ENCODE results near the gene EPS15.
"Not testable (repeated sequence)": the region's sequence is repeated elsewhere in the genome, so short reads cannot be mapped to it uniquely, and the experiment has no call there.

EPS15 gene

DNA sequence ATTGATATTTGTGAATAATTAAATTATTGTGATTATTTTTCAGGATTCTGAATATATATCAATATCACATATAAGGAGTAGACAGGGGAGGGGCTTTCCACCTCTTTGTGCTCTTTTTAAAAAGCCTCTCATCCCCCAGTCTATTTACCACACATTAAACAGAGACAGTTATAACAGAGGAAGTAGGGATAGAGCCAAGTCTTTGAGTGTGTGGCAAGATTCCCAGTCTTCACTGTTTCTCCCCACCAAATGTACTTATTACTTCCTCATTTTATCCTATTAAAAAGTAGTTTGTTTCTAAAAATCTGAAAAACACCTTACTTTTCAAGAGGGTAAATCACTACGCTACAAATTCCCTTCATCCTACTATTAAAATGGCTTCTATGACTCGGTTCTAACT lies 46.7 kb downstream of the EPS15 start:
- no peak overlapping the region for H3K4me3 ChIP-seq (ENCODE audit: low read length)
- DNase-seq (ENCODE audit: low read depth): no peak
- TF ChIP-seq CTCF (conservative IDR thresholded peaks at IDR 0.05; ENCODE audit: low read depth, low read length): no peak

DNA sequence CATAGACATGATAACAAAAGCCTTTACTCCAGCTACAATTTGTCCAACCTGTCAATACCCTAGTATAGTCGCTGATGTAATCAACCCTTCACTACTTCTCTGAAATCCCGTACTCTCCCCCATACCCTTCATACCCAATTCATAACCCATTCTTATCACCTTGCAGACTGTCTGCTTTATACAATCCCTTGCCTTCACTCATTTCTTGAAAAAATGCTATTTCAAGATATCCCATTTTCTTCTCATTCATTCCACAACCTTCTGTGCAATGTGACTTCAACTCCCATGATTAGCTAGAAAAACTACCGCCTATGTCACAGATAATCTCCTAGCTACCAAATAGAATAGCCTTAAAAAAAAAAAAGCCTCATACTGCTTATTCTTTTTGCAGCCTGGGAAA lies 49.5 kb downstream of the EPS15 start:
- no peak overlapping the region for H3K4me3 ChIP-seq (ENCODE audit: low read length)
- no peak for TF ChIP-seq CTCF (conservative IDR thresholded peaks at IDR 0.05; ENCODE audit: low read depth, low read length)
- no peak for DNase-seq (ENCODE audit: low read depth)

GRCh38 chr1:51464828-51465227 lies 54.2 kb downstream of the EPS15 start:
- DNase-seq (ENCODE audit: low read depth): no peak
- TF ChIP-seq CTCF (conservative IDR thresholded peaks at IDR 0.05; ENCODE audit: low read depth, low read length): no peak
- no peak overlapping the region for H3K4me3 ChIP-seq (ENCODE audit: low read length)

GRCh38 chr1:51463561-51463960 lies 55.5 kb downstream of the EPS15 start:
- no peak for DNase-seq (ENCODE audit: low read depth)
- H3K4me3 ChIP-seq (ENCODE audit: low read length): no peak overlapping the region
- no peak for TF ChIP-seq CTCF (conservative IDR thresholded peaks at IDR 0.05; ENCODE audit: low read depth, low read length)

- not testable (repeated sequence) for H3K4me3 ChIP-seq (ENCODE audit: low read length); DNase-seq (ENCODE audit: low read depth)
Observed at GRCh38 chr1:51462289-51462688, 56.8 kb downstream of the EPS15 start.

- no peak for TF ChIP-seq CTCF (conservative IDR thresholded peaks at IDR 0.05; ENCODE audit: low read depth, low read length)
- no peak overlapping the region for H3K4me3 ChIP-seq (ENCODE audit: low read length)
- DNase-seq (ENCODE audit: low read depth): no peak
Observed at GRCh38 chr1:51454554-51454953, 64.5 kb downstream of the EPS15 start.

DNA sequence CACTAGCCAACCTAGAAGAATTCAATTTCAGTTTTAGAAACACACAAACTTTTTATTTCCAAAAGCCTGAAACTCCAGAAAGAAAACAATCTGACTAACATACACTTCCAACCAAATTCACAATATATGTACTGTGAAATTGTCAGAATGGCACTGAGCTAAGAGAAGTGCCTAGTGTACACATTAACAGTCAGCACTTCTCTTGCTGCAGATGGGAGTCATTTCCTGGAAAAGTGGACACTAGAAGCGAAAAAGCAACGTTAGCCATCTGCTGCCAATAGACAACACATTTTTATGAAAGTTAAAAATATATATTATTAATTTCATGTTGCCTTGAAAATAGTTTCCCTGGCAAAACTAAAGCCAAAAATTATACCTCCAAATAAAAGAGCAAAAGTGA lies 66.1 kb downstream of the EPS15 start:
- no peak for DNase-seq (ENCODE audit: low read depth)
- H3K4me3 ChIP-seq (ENCODE audit: low read length): no peak overlapping the region
- no peak for TF ChIP-seq CTCF (conservative IDR thresholded peaks at IDR 0.05; ENCODE audit: low read depth, low read length)

- H3K4me3 ChIP-seq (ENCODE audit: low read length); DNase-seq (ENCODE audit: low read depth): not testable (repeated sequence)
Observed at GRCh38 chr1:51448844-51449454, 70.1 kb downstream of the EPS15 start.

Data from retinal pigment epithelial cell (primary cell).